Hepatocyte (in vitro differentiated cells): ENCODE results near the gene ZC3H10.

Experiments
- CTCF ChIP-seq: fragments of 200-600 bp; sonication (generic); IDR thresholded peaks from 2 replicates; pipeline ENCODE4 v1.5.1; 2016; ENCODE audit warnings: antibody characterized with exemption, mild to moderate bottlenecking; ENCODE audit not compliant: poor library complexity
- EZH2 ChIP-seq: fragments of 200-600 bp; sonication (generic); IDR thresholded peaks from 2 replicates; pipeline ENCODE4 v1.6.1; 2016; ENCODE audit warnings: antibody characterized with exemption, mild to moderate bottlenecking, borderline replicate concordance

- TF ChIP-seq EZH2 = no peak
- no peak for TF ChIP-seq CTCF
Measured at GRCh38 chr12:56081393-56082347, 36.4 kb upstream of the ZC3H10 start.
